ENCODE results near the gene PRDM5. TPM values are rescaled to one million over a fixed set of nuclear protein-coding genes. Genes with fewer than 3 reads are reported as not detected.

PRDM5 gene
- total and polyA plus RNA-seq, 2 donors: 1.8 to 5.1 TPM

GRCh38 chr4:120855307-120856001, 67.1 kb downstream of the PRDM5 start:
- Histone ChIP-seq H3K4me1 (ENCODE audit: control insufficient read depth in 2 of 2, insufficient read depth in 2 of 2, low read length in 2 of 2) (no peaks in the 10 kb centered on the region), H3K27ac (ENCODE audit: low read depth in 1 of 2, low read length in 1 of 2) (no peak overlapping the region), H3K36me3 (ENCODE audit: control insufficient read depth in 2 of 2, insufficient read depth in 2 of 2, low read length in 1 of 2) (no peaks in the 10 kb centered on the region), H3K27me3 (ENCODE audit: control insufficient read depth in 2 of 2, insufficient read depth in 1 of 2, low read length in 1 of 2) (no peaks in the 10 kb centered on the region), H3K9me3 (ENCODE audit: control insufficient read depth in 2 of 2, insufficient read depth in 1 of 2, low read length in 1 of 2) (no peaks in the 10 kb centered on the region), H3K4me3 (ENCODE audit: low read length in 2 of 2) (no peak overlapping the region)
- no peak for DNase-seq (ENCODE audit: low read depth in 6 of 9, low spot score in 9 of 9)
- WGBS: 94% methylated on average over 2 of the region's 2 CpGs

DNA sequence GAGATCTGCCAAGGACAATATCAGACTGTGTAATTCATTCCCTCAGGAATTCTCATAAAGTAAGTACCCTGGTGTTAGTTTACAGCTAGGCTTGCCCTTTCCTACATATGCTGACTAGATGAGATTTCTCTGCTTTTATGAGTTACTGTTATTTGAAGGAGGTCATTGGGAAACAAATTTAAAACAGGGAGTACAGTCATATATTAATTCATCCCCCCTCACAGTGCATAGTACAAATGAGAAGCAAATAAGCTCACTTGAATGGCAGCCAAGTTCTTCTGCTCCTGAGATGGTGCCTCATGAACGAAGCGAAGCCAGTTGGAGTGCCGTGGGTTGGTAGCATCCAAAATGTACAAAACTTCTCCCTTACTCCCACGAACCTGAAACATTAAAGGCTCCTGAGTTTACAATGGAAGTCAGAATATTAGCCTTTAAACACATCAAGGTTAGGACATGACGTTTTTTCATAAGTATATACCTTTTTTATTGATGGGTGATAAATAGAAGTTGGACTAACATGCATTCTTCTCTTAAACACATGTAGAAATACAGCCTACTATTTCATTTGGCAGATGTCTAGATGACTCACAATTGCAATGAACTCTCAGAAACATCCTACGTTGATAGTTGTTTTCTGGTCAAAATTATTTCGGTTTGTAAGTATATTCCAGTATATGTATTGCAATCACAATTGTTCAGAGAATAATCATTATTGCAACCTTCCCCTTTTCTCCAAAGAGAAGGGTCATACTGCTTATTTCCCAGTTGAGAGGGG, 69.2 kb downstream of the PRDM5 start:
- no peaks in the 10 kb centered on the region for H3K27me3 ChIP-seq (ENCODE audit: control insufficient read depth in 2 of 2, insufficient read depth in 1 of 2, low read length in 1 of 2)
- no peak for DNase-seq (ENCODE audit: low read depth in 6 of 9, low spot score in 9 of 9)
- no peak overlapping the region for H3K4me3 ChIP-seq (ENCODE audit: low read length in 2 of 2)
- WGBS: 83% methylated on average over 7 of the region's 7 CpGs
- H3K27ac ChIP-seq (ENCODE audit: low read depth in 1 of 2, low read length in 1 of 2): no peak overlapping the region
- no peaks in the 10 kb centered on the region for H3K4me1 ChIP-seq (ENCODE audit: control insufficient read depth in 2 of 2, insufficient read depth in 2 of 2, low read length in 2 of 2)
- no peaks in the 10 kb centered on the region for H3K9me3 ChIP-seq (ENCODE audit: control insufficient read depth in 2 of 2, insufficient read depth in 1 of 2, low read length in 1 of 2)
- H3K36me3 ChIP-seq (ENCODE audit: control insufficient read depth in 2 of 2, insufficient read depth in 2 of 2, low read length in 1 of 2): no peaks in the 10 kb centered on the region

- Histone ChIP-seq H3K36me3 (ENCODE audit: control insufficient read depth in 2 of 2, insufficient read depth in 2 of 2, low read length in 1 of 2) (no peaks in the 10 kb centered on the region), H3K9me3 (ENCODE audit: control insufficient read depth in 2 of 2, insufficient read depth in 1 of 2, low read length in 1 of 2) (no peaks in the 10 kb centered on the region), H3K4me1 (ENCODE audit: control insufficient read depth in 2 of 2, insufficient read depth in 2 of 2, low read length in 2 of 2) (no peaks in the 10 kb centered on the region), H3K27me3 (ENCODE audit: control insufficient read depth in 2 of 2, insufficient read depth in 1 of 2, low read length in 1 of 2) (no peaks in the 10 kb centered on the region), H3K27ac (ENCODE audit: low read depth in 1 of 2, low read length in 1 of 2) (no peak overlapping the region), H3K4me3 (ENCODE audit: low read length in 2 of 2) (no peak overlapping the region)
- DNase-seq (ENCODE audit: low read depth in 6 of 9, low spot score in 9 of 9): no peak
- WGBS: 94% methylated on average over 3 of the region's 3 CpGs
Measured at GRCh38 chr4:120850018-120850599, 72.4 kb downstream of the PRDM5 start.

- H3K27ac ChIP-seq (ENCODE audit: low read depth in 1 of 2, low read length in 1 of 2): no peak overlapping the region
- no peaks in the 10 kb centered on the region for H3K4me1 ChIP-seq (ENCODE audit: control insufficient read depth in 2 of 2, insufficient read depth in 2 of 2, low read length in 2 of 2)
- H3K4me3 ChIP-seq (ENCODE audit: low read length in 2 of 2): no peak overlapping the region
- no peaks in the 10 kb centered on the region for H3K27me3 ChIP-seq (ENCODE audit: control insufficient read depth in 2 of 2, insufficient read depth in 1 of 2, low read length in 1 of 2)
- no peak for DNase-seq (ENCODE audit: low read depth in 6 of 9, low spot score in 9 of 9)
- no peaks in the 10 kb centered on the region for H3K36me3 ChIP-seq (ENCODE audit: control insufficient read depth in 2 of 2, insufficient read depth in 2 of 2, low read length in 1 of 2)
- H3K9me3 ChIP-seq (ENCODE audit: control insufficient read depth in 2 of 2, insufficient read depth in 1 of 2, low read length in 1 of 2): no peaks in the 10 kb centered on the region
- 92% methylated on average over 2 of the region's 2 CpGs for WGBS
Measured at GRCh38 chr4:120847019-120847582, 75.4 kb downstream of the PRDM5 start.

- H3K27ac ChIP-seq (ENCODE audit: low read depth in 1 of 2, low read length in 1 of 2): no peak overlapping the region
- 94% methylated on average over 2 of the region's 2 CpGs for WGBS
- no peak overlapping the region for H3K4me3 ChIP-seq (ENCODE audit: low read length in 2 of 2)
- H3K4me1 ChIP-seq (ENCODE audit: control insufficient read depth in 2 of 2, insufficient read depth in 2 of 2, low read length in 2 of 2): no peaks in the 10 kb centered on the region
- H3K9me3 ChIP-seq (ENCODE audit: control insufficient read depth in 2 of 2, insufficient read depth in 1 of 2, low read length in 1 of 2): peaks cover 0 to 7% of the 10 kb centered on the region in 2 donors
- no peak for DNase-seq (ENCODE audit: low read depth in 6 of 9, low spot score in 9 of 9)
- H3K27me3 ChIP-seq (ENCODE audit: control insufficient read depth in 2 of 2, insufficient read depth in 1 of 2, low read length in 1 of 2): no peaks in the 10 kb centered on the region
- no peaks in the 10 kb centered on the region for H3K36me3 ChIP-seq (ENCODE audit: control insufficient read depth in 2 of 2, insufficient read depth in 2 of 2, low read length in 1 of 2)
Measured at GRCh38 chr4:120844528-120844921, 78.0 kb downstream of the PRDM5 start.

- Histone ChIP-seq H3K4me1 (ENCODE audit: control insufficient read depth in 2 of 2, insufficient read depth in 2 of 2, low read length in 2 of 2) (no peaks in the 10 kb centered on the region), H3K4me3 (ENCODE audit: low read length in 2 of 2) (no peak overlapping the region), H3K27ac (ENCODE audit: low read depth in 1 of 2, low read length in 1 of 2) (no peak overlapping the region), H3K9me3 (ENCODE audit: control insufficient read depth in 2 of 2, insufficient read depth in 1 of 2, low read length in 1 of 2) (peaks cover 0 to 10% of the 10 kb centered on the region in 2 donors), H3K27me3 (ENCODE audit: control insufficient read depth in 2 of 2, insufficient read depth in 1 of 2, low read length in 1 of 2) (no peaks in the 10 kb centered on the region), H3K36me3 (ENCODE audit: control insufficient read depth in 2 of 2, insufficient read depth in 2 of 2, low read length in 1 of 2) (no peaks in the 10 kb centered on the region)
- DNase-seq (ENCODE audit: low read depth in 6 of 9, low spot score in 9 of 9): peak in 1 of 9 donors; percentile 14
- WGBS: 98% methylated on average over 7 of the region's 7 CpGs
Measured at GRCh38 chr4:120843849-120844527, 78.5 kb downstream of the PRDM5 start.

- Histone ChIP-seq H3K4me1 (ENCODE audit: control insufficient read depth in 2 of 2, insufficient read depth in 2 of 2, low read length in 2 of 2) (no peaks in the 10 kb centered on the region), H3K27ac (ENCODE audit: low read depth in 1 of 2, low read length in 1 of 2) (no peak overlapping the region), H3K4me3 (ENCODE audit: low read length in 2 of 2) (no peak overlapping the region), H3K27me3 (ENCODE audit: control insufficient read depth in 2 of 2, insufficient read depth in 1 of 2, low read length in 1 of 2) (no peaks in the 10 kb centered on the region), H3K9me3 (ENCODE audit: control insufficient read depth in 2 of 2, insufficient read depth in 1 of 2, low read length in 1 of 2) (peaks cover 0 to 10% of the 10 kb centered on the region in 2 donors), H3K36me3 (ENCODE audit: control insufficient read depth in 2 of 2, insufficient read depth in 2 of 2, low read length in 1 of 2) (no peaks in the 10 kb centered on the region)
- DNase-seq (ENCODE audit: low read depth in 6 of 9, low spot score in 9 of 9): no peak
- 86% methylated on average over 3 of the region's 3 CpGs for WGBS
Measured at GRCh38 chr4:120842031-120842430, 80.5 kb downstream of the PRDM5 start.

- Histone ChIP-seq H3K4me1 (ENCODE audit: control insufficient read depth in 2 of 2, insufficient read depth in 2 of 2, low read length in 2 of 2) (no peaks in the 10 kb centered on the region), H3K9me3 (ENCODE audit: control insufficient read depth in 2 of 2, insufficient read depth in 1 of 2, low read length in 1 of 2) (peaks cover 0 to 10% of the 10 kb centered on the region in 2 donors), H3K36me3 (ENCODE audit: control insufficient read depth in 2 of 2, insufficient read depth in 2 of 2, low read length in 1 of 2) (no peaks in the 10 kb centered on the region), H3K27ac (ENCODE audit: low read depth in 1 of 2, low read length in 1 of 2) (no peak overlapping the region), H3K27me3 (ENCODE audit: control insufficient read depth in 2 of 2, insufficient read depth in 1 of 2, low read length in 1 of 2) (no peaks in the 10 kb centered on the region), H3K4me3 (ENCODE audit: low read length in 2 of 2) (no peak overlapping the region)
- no peak for DNase-seq (ENCODE audit: low read depth in 6 of 9, low spot score in 9 of 9)
- 91% methylated on average over 3 of the region's 3 CpGs for WGBS
Measured at GRCh38 chr4:120841580-120841979, 80.9 kb downstream of the PRDM5 start.
